Measurements from ENCODE around the gene BICD1. TPM values are rescaled to one million over a fixed set of nuclear protein-coding genes. Genes with fewer than 3 reads are reported as not detected.

Gene BICD1
- total RNA-seq, 1 donor from 2014 or later, result 87.9 TPM

- H3K27ac Mint-ChIP-seq (ENCODE audit: unreplicated experiment), result peak overlapping the region; percentile 34
- peaks cover 2% of the 10 kb centered on the region for H3K27me3 Mint-ChIP-seq (ENCODE audit: unreplicated experiment)
- no peak for TF ChIP-seq CTCF (IDR thresholded peaks at IDR 0.05; ENCODE audit: unreplicated experiment)
- H3K4me1 Mint-ChIP-seq (ENCODE audit: unreplicated experiment), result no peaks in the 10 kb centered on the region
- no peak for DNase-seq (ENCODE audit: low spot score)
- H3K9me3 Mint-ChIP-seq (ENCODE audit: unreplicated experiment), result no peaks in the 10 kb centered on the region
- H3K36me3 Mint-ChIP-seq (ENCODE audit: low read depth, unreplicated experiment), result no peaks in the 10 kb centered on the region
- no peak overlapping the region for H3K4me3 Mint-ChIP-seq (ENCODE audit: unreplicated experiment)
These were observed 273.0 kb downstream of the BICD1 start for GRCh38 chr12:32379667-32380066.

GRCh38 chr12:32382226-32382625 is 275.6 kb downstream of the BICD1 start:
- H3K27ac Mint-ChIP-seq (ENCODE audit: unreplicated experiment), result no peak overlapping the region
- no peak for TF ChIP-seq CTCF (IDR thresholded peaks at IDR 0.05; ENCODE audit: unreplicated experiment)
- no peaks in the 10 kb centered on the region for H3K4me1 Mint-ChIP-seq (ENCODE audit: unreplicated experiment)
- H3K9me3 Mint-ChIP-seq (ENCODE audit: unreplicated experiment), result no peaks in the 10 kb centered on the region
- H3K36me3 Mint-ChIP-seq (ENCODE audit: low read depth, unreplicated experiment), result no peaks in the 10 kb centered on the region
- no peak overlapping the region for H3K4me3 Mint-ChIP-seq (ENCODE audit: unreplicated experiment)
- H3K27me3 Mint-ChIP-seq (ENCODE audit: unreplicated experiment), result peaks cover 2% of the 10 kb centered on the region
- DNase-seq (ENCODE audit: low spot score), result no peak

- no peak for TF ChIP-seq CTCF (IDR thresholded peaks at IDR 0.05; ENCODE audit: unreplicated experiment)
- H3K36me3 Mint-ChIP-seq (ENCODE audit: low read depth, unreplicated experiment), result no peaks in the 10 kb centered on the region
These were observed 284.0 kb downstream of the BICD1 start for GRCh38 chr12:32390572-32391219.

GRCh38 chr12:32395026-32395425 is 288.4 kb downstream of the BICD1 start:
- DNase-seq (ENCODE audit: low spot score), result no peak
- H3K4me3 Mint-ChIP-seq (ENCODE audit: unreplicated experiment), result no peak overlapping the region
- no peaks in the 10 kb centered on the region for H3K36me3 Mint-ChIP-seq (ENCODE audit: low read depth, unreplicated experiment)
- H3K27me3 Mint-ChIP-seq (ENCODE audit: unreplicated experiment), result peaks cover 3% of the 10 kb centered on the region
- no peaks in the 10 kb centered on the region for H3K9me3 Mint-ChIP-seq (ENCODE audit: unreplicated experiment)
- TF ChIP-seq CTCF (IDR thresholded peaks at IDR 0.05; ENCODE audit: unreplicated experiment), result no peak
- H3K4me1 Mint-ChIP-seq (ENCODE audit: unreplicated experiment), result no peaks in the 10 kb centered on the region
- H3K27ac Mint-ChIP-seq (ENCODE audit: unreplicated experiment), result no peak overlapping the region

More at GRCh38 chr12:32390572-32391219, 284.0 kb downstream of the BICD1 start:
- Mint-ChIP-seq H3K9me3 (ENCODE audit: unreplicated experiment) (no peaks in the 10 kb centered on the region), H3K27me3 (ENCODE audit: unreplicated experiment) (peaks cover 3% of the 10 kb centered on the region), H3K4me1 (ENCODE audit: unreplicated experiment) (no peaks in the 10 kb centered on the region), H3K4me3 (ENCODE audit: unreplicated experiment) (no peak overlapping the region), H3K27ac (ENCODE audit: unreplicated experiment) (no peak overlapping the region)
- DNase-seq (ENCODE audit: low spot score), result no peak

GRCh38 chr12:32397696-32398095 is 291.0 kb downstream of the BICD1 start:
- no peak overlapping the region for H3K27ac Mint-ChIP-seq (ENCODE audit: unreplicated experiment)
- peaks cover 6% of the 10 kb centered on the region for H3K36me3 Mint-ChIP-seq (ENCODE audit: low read depth, unreplicated experiment)
- no peaks in the 10 kb centered on the region for H3K9me3 Mint-ChIP-seq (ENCODE audit: unreplicated experiment)
- no peaks in the 10 kb centered on the region for H3K27me3 Mint-ChIP-seq (ENCODE audit: unreplicated experiment)
- peaks cover 9% of the 10 kb centered on the region for H3K4me1 Mint-ChIP-seq (ENCODE audit: unreplicated experiment)
- DNase-seq (ENCODE audit: low spot score), result no peak
- no peak for TF ChIP-seq CTCF (IDR thresholded peaks at IDR 0.05; ENCODE audit: unreplicated experiment)
- H3K4me3 Mint-ChIP-seq (ENCODE audit: unreplicated experiment), result no peak overlapping the region

All from endothelial cell (in vitro differentiated cells).